ENCODE data around the gene DEPP1.
"Not testable (repeated sequence)": the region's sequence is repeated elsewhere in the genome, so short reads cannot be mapped to it uniquely, and the experiment has no call there.

The DEPP1 gene

GRCh38 chr10:44978570-44979280 is at the start of gene DEPP1:
Gene DEPP1, minus strand, starts transcription at chr10:44978809. Its CDS starts 779 bp downstream, at chr10:44978030.
- peak; percentile 36 for DNase-seq

GRCh38 chr10:45023426-45023825 is 44.8 kb upstream of the DEPP1 start:
- no peak for DNase-seq

- no peak for DNase-seq
These were observed 37.0 kb upstream of the DEPP1 start for GRCh38 chr10:45015590-45015989.

GRCh38 chr10:45014557-45014956 is 35.9 kb upstream of the DEPP1 start:
- not testable (repeated sequence) for DNase-seq

- no peak for DNase-seq
These were observed 30.0 kb upstream of the DEPP1 start for GRCh38 chr10:45008524-45009161.

GRCh38 chr10:45006276-45007030 is 27.8 kb upstream of the DEPP1 start:
- no peak for DNase-seq

GRCh38 chr10:45005284-45005683 is 26.7 kb upstream of the DEPP1 start:
- DNase-seq: no peak

GRCh38 chr10:45004661-45005060 is 26.1 kb upstream of the DEPP1 start:
- DNase-seq: no peak

GRCh38 chr10:45003432-45004000 is 24.9 kb upstream of the DEPP1 start:
- DNase-seq: no peak

GRCh38 chr10:45001381-45002148 is 23.0 kb upstream of the DEPP1 start:
- peak; percentile 65 for DNase-seq

- DNase-seq: peak; percentile 74
These were observed 22.3 kb upstream of the DEPP1 start, which contains the start of gene ZNF22 for GRCh38 chr10:45000752-45001380. Gene ZNF22, plus strand, starts transcription at chr10:45000923. Its CDS starts 2,446 bp downstream, at chr10:45003369.

GRCh38 chr10:45000138-45000751 is 21.6 kb upstream of the DEPP1 start:
- DNase-seq: no peak

- no peak for DNase-seq
These were observed 19.6 kb upstream of the DEPP1 start for GRCh38 chr10:44998146-44998631.

GRCh38 chr10:44997105-44997748 is 18.6 kb upstream of the DEPP1 start:
- DNase-seq: no peak

GRCh38 chr10:44995914-44996669 is 17.5 kb upstream of the DEPP1 start:
- no peak for DNase-seq

GRCh38 chr10:44995581-44995913 is 16.9 kb upstream of the DEPP1 start:
- DNase-seq: no peak

GRCh38 chr10:44994752-44995530 is 16.3 kb upstream of the DEPP1 start:
- no peak for DNase-seq

GRCh38 chr10:44993922-44994751 is 15.5 kb upstream of the DEPP1 start:
- DNase-seq: no peak

Measured in stimulated activated CD4-positive, alpha-beta T cell treated with anti-CD3 and anti-CD28 coated beads, Interleukin-15, amount 100 ng/mL, for 24 hours (primary cell).